SU-DHL-6 (cell line): ENCODE results near the gene BBS4.

Source experiments
- H2AFZ ChIP-seq: fragments of 200-600 bp; sonication (generic); 2 replicates; pipeline ENCODE4 v1.6.1; 2014; ENCODE audit warnings: low read depth, mild to moderate bottlenecking, moderate library complexity, mixed read lengths, antibody characterized with exemption, low read length; ENCODE audit not compliant: severe bottlenecking
- H3F3A ChIP-seq: fragments of 200-600 bp; shearing (Covaris generic); 2 replicates; pipeline ENCODE4 v1.6.0; 2016; ENCODE audit warnings: antibody characterized with exemption, mild to moderate bottlenecking; ENCODE audit not compliant: insufficient read depth
- H3K27ac ChIP-seq: fragments of 200-600 bp; sonication (generic); 2 replicates; pipeline ENCODE4 v1.5.1; 2016; ENCODE audit warnings: low read depth, mild to moderate bottlenecking, low read length, moderate library complexity, mixed read lengths
- H3K27me3 ChIP-seq: fragments of 200-600 bp; sonication (generic), shearing (Covaris generic); 2 replicates; pipeline ENCODE4 v1.6.0; 2014; ENCODE audit warnings: mild to moderate bottlenecking, low read length
- H3K36me3 ChIP-seq: fragments of 200-600 bp; sonication (generic); 2 replicates; pipeline ENCODE4 v1.6.1; 2014; ENCODE audit warnings: mild to moderate bottlenecking, low read length, mixed read lengths
- H3K4me2 ChIP-seq: fragments of 300-600, 200-600 bp; shearing (Covaris generic), sonication (generic); 2 replicates; pipeline ENCODE4 v1.6.0; 2014; ENCODE audit warnings: low read length, low read depth, mild to moderate bottlenecking; ENCODE audit not compliant: poor library complexity, severe bottlenecking
- H3K4me3 ChIP-seq: fragments of 200-600 bp; sonication (generic); 2 replicates; pipeline ENCODE4 v1.5.1; 2014; ENCODE audit warnings: antibody characterized with exemption, low read length, mild to moderate bottlenecking, mixed read lengths; ENCODE audit not compliant: insufficient read depth, poor library complexity, severe bottlenecking
- H3K79me2 ChIP-seq: fragments of 200-600 bp; sonication (generic); 2 replicates; pipeline ENCODE4 v1.6.1; 2014; ENCODE audit warnings: mild to moderate bottlenecking, low read length, moderate library complexity; ENCODE audit not compliant: insufficient read depth
- H3K9ac ChIP-seq: fragments of 200-600 bp; sonication (generic); 2 replicates; pipeline ENCODE4 v1.7.0; 2014; ENCODE audit warnings: mild to moderate bottlenecking, low read length
- H3K9me2 ChIP-seq: fragments of 200-600 bp; sonication (generic); replicated peaks from 2 replicates; pipeline ENCODE4 v1.6.1; 2014; ENCODE audit warnings: low read length; ENCODE audit not compliant: insufficient read depth
- H3K9me3 ChIP-seq: fragments of 200-600 bp; sonication (generic); 2 replicates; pipeline ENCODE4 v1.6.1; 2014; ENCODE audit warnings: low read length, mixed read lengths; ENCODE audit not compliant: insufficient read depth
- H4K20me1 ChIP-seq: fragments of 200-600 bp; sonication (generic); 2 replicates; pipeline ENCODE4 v1.6.1; 2014; ENCODE audit warnings: low read depth, mild to moderate bottlenecking, antibody characterized with exemption, low read length, moderate library complexity, mixed read lengths
- EZH2phosphoT487 ChIP-seq: fragments of 200-600 bp; sonication (generic), shearing (Covaris generic); conservative IDR thresholded peaks from 2 replicates; pipeline ENCODE4 v1.6.1; 2018; ENCODE audit warnings: mild to moderate bottlenecking, antibody characterized with exemption, low read length, moderate library complexity, mixed read lengths
- TF ChIP-seq, protein P1 (sequence below): fragments of 200-600 bp; sonication (generic); IDR thresholded peaks from one replicate; pipeline ENCODE4 v1.5.1; 2017; ENCODE audit warnings: antibody characterized with exemption, mild to moderate bottlenecking, low read length, moderate library complexity; ENCODE audit not compliant: insufficient read depth, poor library complexity, severe bottlenecking

The BBS4 gene

DNA sequence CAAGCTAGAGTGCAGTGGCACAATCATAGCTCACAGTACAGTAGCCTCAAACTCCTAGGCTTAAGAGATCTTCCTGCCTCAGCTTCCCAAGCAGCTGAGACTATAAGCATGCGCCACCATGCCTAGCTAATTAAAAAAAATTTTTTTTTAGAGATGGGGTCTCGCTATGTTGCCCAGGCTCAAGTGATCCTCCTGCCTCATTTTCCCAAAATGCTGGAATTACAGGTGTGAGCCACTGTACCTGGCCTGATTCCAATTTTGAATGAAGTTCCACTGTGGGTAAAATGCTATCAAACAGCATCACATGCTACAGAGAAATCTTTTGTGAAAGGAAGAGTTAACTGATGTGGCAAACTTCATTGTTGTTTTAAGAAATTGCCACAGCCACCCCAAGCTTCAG, 80.0 kb downstream of the BBS4 start:
- Histone ChIP-seq H3K9me2 (no peaks in the 10 kb centered on the region), H3K4me3 (no peak overlapping the region), H4K20me1 (no peaks in the 10 kb centered on the region), H2AFZ (no peak overlapping the region), H3K4me2 (no peak overlapping the region), H3K27ac (no peak overlapping the region), H3K9ac (no peak overlapping the region), H3K79me2 (peaks cover 35% of the 10 kb centered on the region), H3K9me3 (no peaks in the 10 kb centered on the region), H3K27me3 (no peaks in the 10 kb centered on the region), H3K36me3 (peaks cover 45% of the 10 kb centered on the region), H3F3A (no peaks in the 10 kb centered on the region)
- no peak for TF ChIP-seq EZH2phosphoT487
- TF ChIP-seq, protein P1, sequence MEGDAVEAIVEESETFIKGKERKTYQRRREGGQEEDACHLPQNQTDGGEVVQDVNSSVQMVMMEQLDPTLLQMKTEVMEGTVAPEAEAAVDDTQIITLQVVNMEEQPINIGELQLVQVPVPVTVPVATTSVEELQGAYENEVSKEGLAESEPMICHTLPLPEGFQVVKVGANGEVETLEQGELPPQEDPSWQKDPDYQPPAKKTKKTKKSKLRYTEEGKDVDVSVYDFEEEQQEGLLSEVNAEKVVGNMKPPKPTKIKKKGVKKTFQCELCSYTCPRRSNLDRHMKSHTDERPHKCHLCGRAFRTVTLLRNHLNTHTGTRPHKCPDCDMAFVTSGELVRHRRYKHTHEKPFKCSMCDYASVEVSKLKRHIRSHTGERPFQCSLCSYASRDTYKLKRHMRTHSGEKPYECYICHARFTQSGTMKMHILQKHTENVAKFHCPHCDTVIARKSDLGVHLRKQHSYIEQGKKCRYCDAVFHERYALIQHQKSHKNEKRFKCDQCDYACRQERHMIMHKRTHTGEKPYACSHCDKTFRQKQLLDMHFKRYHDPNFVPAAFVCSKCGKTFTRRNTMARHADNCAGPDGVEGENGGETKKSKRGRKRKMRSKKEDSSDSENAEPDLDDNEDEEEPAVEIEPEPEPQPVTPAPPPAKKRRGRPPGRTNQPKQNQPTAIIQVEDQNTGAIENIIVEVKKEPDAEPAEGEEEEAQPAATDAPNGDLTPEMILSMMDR = no peak

DNA sequence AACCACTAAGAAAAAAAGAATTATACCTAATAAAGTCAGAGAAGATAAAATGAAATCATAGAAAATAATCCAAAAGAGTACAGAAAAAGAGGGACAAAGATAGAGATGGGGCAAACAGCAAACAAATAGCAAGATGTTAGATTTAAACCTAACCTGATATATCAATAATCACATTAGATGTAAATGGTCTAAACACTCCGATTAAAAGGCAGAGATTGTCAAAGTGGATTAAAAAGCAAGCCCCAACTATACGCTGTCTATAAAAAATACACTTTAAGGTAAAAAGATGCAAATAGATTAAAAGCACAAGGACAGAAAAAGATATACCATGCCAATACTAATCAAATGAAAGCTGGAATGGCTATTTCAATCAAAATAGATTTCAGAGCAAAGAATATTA, 80.8 kb downstream of the BBS4 start:
- H3K27me3 ChIP-seq = no peaks in the 10 kb centered on the region
- H3K4me2 ChIP-seq = no peak overlapping the region
- peaks cover 35% of the 10 kb centered on the region for H3K79me2 ChIP-seq
- no peak overlapping the region for H3K4me3 ChIP-seq
- no peak overlapping the region for H2AFZ ChIP-seq
- no peaks in the 10 kb centered on the region for H4K20me1 ChIP-seq
- TF ChIP-seq, protein P1 = no peak
- no peak for TF ChIP-seq EZH2phosphoT487
- H3K9me3 ChIP-seq = no peaks in the 10 kb centered on the region
- peaks cover 51% of the 10 kb centered on the region for H3K36me3 ChIP-seq
- H3K9me2 ChIP-seq = no peaks in the 10 kb centered on the region
- H3K27ac ChIP-seq = no peak overlapping the region
- no peaks in the 10 kb centered on the region for H3F3A ChIP-seq
- no peak overlapping the region for H3K9ac ChIP-seq

DNA sequence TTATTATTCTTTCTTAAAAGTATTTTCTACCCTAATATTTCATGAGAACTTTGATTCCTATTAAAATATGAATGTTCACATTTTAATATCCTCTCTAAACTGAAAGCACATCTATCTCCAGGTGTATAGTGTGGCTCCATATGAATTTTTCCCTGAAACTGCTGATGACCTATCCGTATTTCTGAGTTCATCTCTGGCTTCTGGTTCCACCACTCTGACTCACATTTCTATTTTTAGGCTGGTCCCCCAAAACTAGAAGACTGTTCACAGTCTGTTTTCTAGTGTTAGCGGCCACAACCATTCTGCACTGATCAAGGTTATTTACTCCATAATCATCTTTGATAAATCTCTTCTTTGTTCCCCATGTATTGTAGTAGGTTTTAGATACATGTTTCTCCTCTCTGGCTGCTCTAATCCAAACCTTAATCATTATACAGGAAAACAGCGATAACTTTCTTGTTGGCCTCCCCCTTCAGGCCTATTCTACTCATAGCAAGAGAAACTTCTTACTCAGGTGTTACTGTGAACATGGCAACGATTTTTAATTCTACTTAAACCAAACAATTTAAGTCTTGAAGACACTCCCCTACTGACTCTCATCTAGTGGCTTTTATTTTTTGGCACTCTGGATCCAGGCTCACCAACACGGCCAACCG, 84.8 kb downstream of the BBS4 start:
- TF ChIP-seq EZH2phosphoT487 = no peak
- TF ChIP-seq, protein P1 = no peak
- H3K4me3 ChIP-seq = no peak overlapping the region

More for the DNA sequence above, 84.8 kb downstream of the BBS4 start:
- H3K27ac ChIP-seq = no peak overlapping the region
- no peaks in the 10 kb centered on the region for H3K9me2 ChIP-seq
- peaks cover 57% of the 10 kb centered on the region for H3K36me3 ChIP-seq
- peaks cover 50% of the 10 kb centered on the region for H3K79me2 ChIP-seq
- H3K27me3 ChIP-seq = no peaks in the 10 kb centered on the region
- no peak overlapping the region for H2AFZ ChIP-seq
- H3F3A ChIP-seq = no peaks in the 10 kb centered on the region
- H3K9me3 ChIP-seq = no peaks in the 10 kb centered on the region
- no peak overlapping the region for H3K4me2 ChIP-seq
- H4K20me1 ChIP-seq = no peaks in the 10 kb centered on the region
- H3K9ac ChIP-seq = no peak overlapping the region
